ENCODE measurements around the gene PROSER1. TPM values are rescaled to one million over a fixed set of nuclear protein-coding genes. Genes with fewer than 3 reads are reported as not detected.

PROSER1 gene
- total RNA-seq, 1 experiment from 2014 or later = 30.1 TPM

DNA sequence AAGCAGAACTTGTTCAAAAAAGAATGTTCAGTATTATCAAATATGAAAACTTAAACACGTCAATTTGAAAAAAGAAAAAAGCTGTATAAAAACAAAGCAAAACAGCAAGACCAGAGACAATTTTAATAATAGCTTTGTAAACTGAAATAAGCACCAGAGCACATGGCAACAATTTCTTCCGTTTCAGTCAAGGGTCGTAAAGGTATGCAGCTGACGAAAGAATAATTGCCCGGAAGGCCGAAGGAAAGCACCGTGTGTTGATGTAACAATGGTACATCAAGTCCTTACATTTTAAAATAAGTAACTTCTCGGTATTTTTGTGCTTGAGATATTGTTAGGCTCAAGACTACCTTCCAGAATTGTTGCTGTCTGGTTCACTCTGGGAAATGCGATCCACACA lies 1.7 kb downstream of the PROSER1 start:
- POLR2A ChIA-PET (ENCODE audit: unreplicated experiment) = interaction anchor here (0.7 kb wide), 3 partner anchors 120 to 649 kb away, joined by 3 to 7 read pairs (median 4); no protein-coding TSS in a partner anchor
- intact Hi-C loops (cut with micrococcal nuclease; ENCODE audit: unreplicated experiment) = loop anchor here (5.0 kb wide), 2 partner anchors 566 to 621 kb away; partner anchors contain the start of genes COG6 and LHFPL6
- H3F3A ChIP-seq (ENCODE audit: insufficient read depth, low read depth) = 0 out of 2 replicates have a peak, but pooled peaks cover 4% of the 10 kb centered on the region
- H3K9me3 ChIP-seq (ENCODE audit: insufficient read depth, low read depth) = no peaks in the 10 kb centered on the region
- peaks cover 21% of the 10 kb centered on the region for H3K4me1 ChIP-seq (replicated peaks; ENCODE audit: insufficient read depth)
- H2AFZ ChIP-seq = peak overlapping the region; percentile 93
- peak overlapping the region; percentile 96 for H3K4me2 ChIP-seq
- peak overlapping the region; percentile 90 for H3K4me3 ChIP-seq
- no peak for TF ChIP-seq EZH2 (IDR thresholded peaks at IDR 0.05; ENCODE audit: low read depth)
- TF ChIP-seq, protein P1, sequence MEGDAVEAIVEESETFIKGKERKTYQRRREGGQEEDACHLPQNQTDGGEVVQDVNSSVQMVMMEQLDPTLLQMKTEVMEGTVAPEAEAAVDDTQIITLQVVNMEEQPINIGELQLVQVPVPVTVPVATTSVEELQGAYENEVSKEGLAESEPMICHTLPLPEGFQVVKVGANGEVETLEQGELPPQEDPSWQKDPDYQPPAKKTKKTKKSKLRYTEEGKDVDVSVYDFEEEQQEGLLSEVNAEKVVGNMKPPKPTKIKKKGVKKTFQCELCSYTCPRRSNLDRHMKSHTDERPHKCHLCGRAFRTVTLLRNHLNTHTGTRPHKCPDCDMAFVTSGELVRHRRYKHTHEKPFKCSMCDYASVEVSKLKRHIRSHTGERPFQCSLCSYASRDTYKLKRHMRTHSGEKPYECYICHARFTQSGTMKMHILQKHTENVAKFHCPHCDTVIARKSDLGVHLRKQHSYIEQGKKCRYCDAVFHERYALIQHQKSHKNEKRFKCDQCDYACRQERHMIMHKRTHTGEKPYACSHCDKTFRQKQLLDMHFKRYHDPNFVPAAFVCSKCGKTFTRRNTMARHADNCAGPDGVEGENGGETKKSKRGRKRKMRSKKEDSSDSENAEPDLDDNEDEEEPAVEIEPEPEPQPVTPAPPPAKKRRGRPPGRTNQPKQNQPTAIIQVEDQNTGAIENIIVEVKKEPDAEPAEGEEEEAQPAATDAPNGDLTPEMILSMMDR (conservative IDR thresholded peaks at IDR 0.05) = no peak
- no peaks in the 10 kb centered on the region for H3K27me3 ChIP-seq (ENCODE audit: insufficient read depth, low read depth)
- peaks cover 27% of the 10 kb centered on the region for H4K20me1 ChIP-seq (ENCODE audit: insufficient read depth)
- peaks cover 17% of the 10 kb centered on the region; the same call in 1 of the 2 replicates for H3K36me3 ChIP-seq (ENCODE audit: low read depth)
- no peak for DNase-seq
- BruUV-seq (replicated peaks) = no TSS peak
- CTCF ChIA-PET = interaction anchor here (1.5 kb wide), 1 partner anchor 12 kb away, joined by 10 read pairs; no protein-coding TSS in a partner anchor
- H3K79me2 ChIP-seq (ENCODE audit: low read depth) = peaks cover 83% of the 10 kb centered on the region
- no peaks in the 10 kb centered on the region for H3K9me2 ChIP-seq (ENCODE audit: insufficient read depth)
- peak overlapping the region; percentile 41 for H3K27ac ChIP-seq

DNA sequence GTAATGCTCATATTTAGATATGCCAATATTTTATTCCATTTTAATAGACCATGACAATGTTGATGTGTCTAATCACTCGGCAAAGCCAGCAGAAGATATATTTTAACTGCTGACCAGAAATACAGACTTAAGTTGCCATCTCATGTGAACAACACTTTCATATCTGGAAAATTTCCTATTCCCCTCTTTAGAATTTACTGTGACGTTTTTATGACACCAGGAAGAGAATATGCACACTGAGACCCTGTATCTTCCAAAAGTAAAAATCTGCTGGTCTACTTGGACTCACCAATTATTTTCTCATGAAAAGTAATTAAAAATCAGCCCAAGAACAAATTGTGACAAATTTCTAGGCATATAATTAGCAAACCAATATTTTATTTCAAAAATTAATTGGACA lies 2.1 kb downstream of the PROSER1 start:
- intact Hi-C loops (cut with micrococcal nuclease; ENCODE audit: unreplicated experiment) = loop anchor here (5.0 kb wide), 2 partner anchors 567 to 622 kb away; partner anchors contain the start of genes COG6 and LHFPL6
- POLR2A ChIA-PET (ENCODE audit: unreplicated experiment) = interaction anchor here (0.7 kb wide), 2 partner anchors 329 to 649 kb away, joined by 3 to 4 read pairs; no protein-coding TSS in a partner anchor

DNA sequence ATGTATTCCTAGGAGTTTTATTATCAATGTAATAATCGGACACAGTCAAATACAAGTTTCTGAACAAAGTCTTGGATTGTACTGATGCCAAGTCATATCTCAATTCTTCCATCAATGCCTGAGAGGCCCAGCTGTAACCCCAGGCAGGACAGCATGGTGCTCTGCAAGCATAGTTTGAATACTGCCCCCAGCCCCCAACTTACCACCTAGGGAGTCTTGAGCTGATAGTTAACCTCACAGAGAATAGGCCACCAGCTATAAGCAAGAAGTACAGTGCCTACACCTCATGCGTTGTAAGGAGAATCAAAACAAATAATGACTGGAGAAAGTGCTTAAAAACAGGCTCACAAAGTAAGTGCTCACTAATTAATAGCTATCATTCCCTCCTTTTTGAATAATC lies 2.7 kb downstream of the PROSER1 start:
- peak overlapping the region; percentile 90 for H3K4me3 ChIP-seq

More for the DNA sequence above, 2.1 kb downstream of the PROSER1 start:
- no peaks in the 10 kb centered on the region for H3K9me3 ChIP-seq (ENCODE audit: insufficient read depth, low read depth)
- CTCF ChIA-PET = no interaction called here
- H3K27me3 ChIP-seq (ENCODE audit: insufficient read depth, low read depth) = no peaks in the 10 kb centered on the region
- peak overlapping the region; percentile 41 for H3K27ac ChIP-seq
- H4K20me1 ChIP-seq (ENCODE audit: insufficient read depth) = peaks cover 30% of the 10 kb centered on the region
- H2AFZ ChIP-seq = peak overlapping the region; percentile 93
- DNase-seq = no peak
- peak overlapping the region; percentile 96 for H3K4me2 ChIP-seq
- H3K4me1 ChIP-seq (replicated peaks; ENCODE audit: insufficient read depth) = peaks cover 21% of the 10 kb centered on the region
- peaks cover 13% of the 10 kb centered on the region; the same call in 1 of the 2 replicates for H3K36me3 ChIP-seq (ENCODE audit: low read depth)
- 0 out of 2 replicates have a peak, but pooled peaks cover 4% of the 10 kb centered on the region for H3F3A ChIP-seq (ENCODE audit: insufficient read depth, low read depth)
- H3K4me3 ChIP-seq = peak overlapping the region; percentile 90
- no peaks in the 10 kb centered on the region for H3K9me2 ChIP-seq (ENCODE audit: insufficient read depth)
- no peak for TF ChIP-seq EZH2 (IDR thresholded peaks at IDR 0.05; ENCODE audit: low read depth)
- TF ChIP-seq, protein P1 (conservative IDR thresholded peaks at IDR 0.05) = no peak
- BruUV-seq (replicated peaks) = no TSS peak
- H3K79me2 ChIP-seq (ENCODE audit: low read depth) = peaks cover 87% of the 10 kb centered on the region

More for the DNA sequence above, 2.7 kb downstream of the PROSER1 start:
- Histone ChIP-seq H3K9me2 (ENCODE audit: insufficient read depth) (no peaks in the 10 kb centered on the region), H3F3A (ENCODE audit: insufficient read depth, low read depth) (0 out of 2 replicates have a peak, but pooled peaks cover 4% of the 10 kb centered on the region), H3K36me3 (ENCODE audit: low read depth) (peaks cover 12% of the 10 kb centered on the region; the same call in 1 of the 2 replicates), H4K20me1 (ENCODE audit: insufficient read depth) (peaks cover 30% of the 10 kb centered on the region), H3K27ac (no peak overlapping the region), H2AFZ (no peak overlapping the region), H3K27me3 (ENCODE audit: insufficient read depth, low read depth) (no peaks in the 10 kb centered on the region), H3K9me3 (ENCODE audit: insufficient read depth, low read depth) (no peaks in the 10 kb centered on the region), H3K4me2 (peak overlapping the region; percentile 96), H3K4me1 (replicated peaks; ENCODE audit: insufficient read depth) (peaks cover 21% of the 10 kb centered on the region), H3K79me2 (ENCODE audit: low read depth) (peaks cover 91% of the 10 kb centered on the region)
- DNase-seq = no peak
- ChIA-PET POLR2A (ENCODE audit: unreplicated experiment) (no interaction called here), CTCF (no interaction called here)
- intact Hi-C loops (cut with micrococcal nuclease; ENCODE audit: unreplicated experiment) = loop anchor here (5.0 kb wide), 2 partner anchors 567 to 622 kb away; partner anchors contain the start of genes COG6 and LHFPL6
- TF ChIP-seq, protein P1 (conservative IDR thresholded peaks at IDR 0.05) = no peak
- TF ChIP-seq EZH2 (IDR thresholded peaks at IDR 0.05; ENCODE audit: low read depth) = no peak
- no TSS peak for BruUV-seq (replicated peaks)

Measured in PC-9 (cell line).